H1 (cell line): ENCODE measurements around the gene HOXD11. TPM values are rescaled to one million over a fixed set of nuclear protein-coding genes. Genes with fewer than 3 reads are reported as not detected.

Experiments
- CBX8 ChIP-seq: fragments of 300-800, 300-1000 bp; sonication (generic); IDR thresholded peaks from 2 replicates; pipeline ENCODE4 v1.7.1; 2016; ENCODE audit warnings: low read depth, low read length, borderline replicate concordance
- CREB1 ChIP-seq: IDR thresholded peaks from 2 replicates; pipeline ENCODE4 v1.6.1; 2012; ENCODE audit warnings: inconsistent platforms
- E2F6 ChIP-seq: IDR thresholded peaks from 2 replicates; pipeline ENCODE4 v1.6.1; 2012; ENCODE audit warnings: inconsistent platforms
- EP300 ChIP-seq, 2 experiments: IDR thresholded peaks; 1 replicate in 1 of 2; 2 replicates in 1 of 2; pipeline ENCODE4 v1.6.1; 2011 to 2012; ENCODE audit warnings: low read depth in 2 of 2, low read length in 2 of 2, mild to moderate bottlenecking in 2 of 2, borderline replicate concordance in 1 of 2, inconsistent platforms in 1 of 2, moderate library complexity in 1 of 2
- EZH2 ChIP-seq: fragments of 200-600 bp; sonication (generic); IDR thresholded peaks from 2 replicates; pipeline ENCODE4 v1.7.1; 2012; ENCODE audit warnings: low read depth, mild to moderate bottlenecking, moderate library complexity, low read length, inconsistent platforms; ENCODE audit not compliant: severe bottlenecking
- GABPA ChIP-seq: IDR thresholded peaks from 2 replicates; pipeline ENCODE4 v1.6.1; 2011; ENCODE audit warnings: mild to moderate bottlenecking, low read length, moderate library complexity, borderline replicate concordance; ENCODE audit not compliant: insufficient read depth
- KDM1A ChIP-seq: fragments of 200-600, 300-600 bp; sonication (generic); IDR thresholded peaks from 2 replicates; pipeline ENCODE4 v1.7.1; 2016; ENCODE audit warnings: mild to moderate bottlenecking, low read length, borderline replicate concordance
- POLR2A ChIP-seq, 2 experiments: IDR thresholded peaks; 1 replicate in 1 of 2; 2 replicates in 1 of 2; pipeline ENCODE4 v1.6.1; 2011; ENCODE audit warnings: low read depth in 2 of 2, low read length in 2 of 2, mild to moderate bottlenecking in 2 of 2; ENCODE audit errors: control extremely low read depth in 1 of 2
- POLR2AphosphoS5 ChIP-seq: IDR thresholded peaks from 2 replicates; pipeline ENCODE4 v1.6.1; 2011; ENCODE audit warnings: low read depth, low read length
- RNF2 ChIP-seq: fragments of 200-900, 300-1000 bp; sonication (generic); IDR thresholded peaks from 2 replicates; pipeline ENCODE4 v1.7.1; 2016; ENCODE audit warnings: borderline replicate concordance, low read depth, mild to moderate bottlenecking, antibody characterized with exemption, low read length; ENCODE audit not compliant: poor library complexity, severe bottlenecking; ENCODE audit errors: missing control alignments
- SUZ12 ChIP-seq: fragments of 200-600 bp; sonication (generic); IDR thresholded peaks from 2 replicates; pipeline ENCODE4 v1.6.1; 2012; ENCODE audit warnings: mild to moderate bottlenecking, inconsistent platforms, low read length, moderate library complexity, mixed read lengths
- TAF7 ChIP-seq: optimal IDR thresholded peaks from 2 replicates; pipeline ENCODE3; 2011; ENCODE audit warnings: low read depth, mild to moderate bottlenecking, inconsistent platforms, low read length, moderate library complexity, borderline replicate concordance
- TCF12 ChIP-seq: IDR thresholded peaks from 2 replicates; pipeline ENCODE4 v1.6.1; 2011; ENCODE audit warnings: low read depth, mild to moderate bottlenecking, low read length
- polyA plus RNA-seq, 7 experiments: library from polyadenylated mRNA; depleted of rRNA in 3 of 7; stranded (reverse) in 5 of 7; unstranded in 2 of 7; fragments of >200 nt in 5 of 7; fragments of 200-250 nt in 2 of 7; gene quantifications; 1 replicate in 5 of 7; 2 replicates in 1 of 7; 4 replicates in 1 of 7; pipeline versions ENCODE4 v1.2.1 to v1.2.3, GENCODE V29; 2011 to 2013; ENCODE audit warnings: missing spikeins in 2 of 7, mixed read lengths in 2 of 7
- total RNA-seq: library from RNA; stranded (reverse); fragmentation: NEBNext Ultra II Directional; extraction: Animal tissue kit (Norgen Biotek cat#: 25700); gene quantifications from 2 replicates; pipeline ENCODE4 v1.2.1, GENCODE V29; 2021
- TF ChIP-seq, protein P1 (sequence below): IDR thresholded peaks from 2 replicates; pipeline ENCODE4 v1.6.1; 2012; ENCODE audit warnings: low read length, inconsistent platforms

HOXD11 gene
- total and polyA plus RNA-seq, 2 of the 8 experiments (the other 6 are each of a cell fraction or from before 2014, with no cell fraction given): not detected

DNA sequence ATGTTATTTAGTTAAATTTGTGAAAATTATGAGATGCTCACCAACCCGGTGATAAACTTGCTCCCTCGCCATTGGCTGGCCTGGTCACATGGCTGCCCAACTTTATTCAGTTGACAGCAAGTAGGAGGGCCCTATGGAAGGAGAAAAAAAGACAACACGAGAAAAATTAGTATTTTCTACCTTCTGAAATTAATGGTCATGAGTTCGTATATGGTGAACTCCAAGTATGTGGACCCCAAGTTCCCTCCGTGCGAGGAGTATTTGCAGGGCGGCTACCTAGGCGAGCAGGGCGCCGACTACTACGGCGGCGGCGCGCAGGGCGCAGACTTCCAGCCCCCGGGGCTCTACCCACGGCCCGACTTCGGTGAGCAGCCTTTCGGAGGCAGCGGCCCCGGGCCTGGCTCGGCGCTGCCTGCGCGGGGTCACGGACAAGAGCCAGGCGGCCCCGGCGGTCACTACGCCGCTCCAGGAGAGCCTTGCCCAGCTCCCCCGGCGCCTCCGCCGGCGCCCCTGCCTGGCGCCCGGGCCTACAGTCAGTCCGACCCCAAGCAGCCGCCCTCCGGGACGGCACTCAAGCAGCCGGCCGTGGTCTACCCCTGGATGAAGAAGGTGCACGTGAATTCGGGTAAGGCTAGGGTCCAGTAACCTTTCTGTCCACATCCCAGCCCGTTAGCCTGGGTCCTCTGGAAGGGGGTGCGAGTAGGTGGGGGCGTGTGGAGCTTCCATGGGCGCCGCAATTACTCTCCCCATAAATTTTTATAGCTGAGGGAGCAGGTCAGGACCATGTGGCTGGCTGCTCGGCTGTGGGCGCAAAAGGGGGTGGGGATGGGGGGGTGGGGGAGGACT lies 44.6 kb downstream of the HOXD11 start, which contains the start of gene HOXD4 (continued):
- TF ChIP-seq TCF12 (no peak), POLR2AphosphoS5 (no peak), E2F6 (no peak), RNF2 (peak; percentile 74), GABPA (no peak), EZH2 (peak; percentile 90), TAF7 (no peak), EP300 (IDR thresholded peaks at IDR 0.05; ENCODE audit: borderline replicate concordance in 1 of 2, low read depth in 2 of 2, low read length in 2 of 2) (no peak), SUZ12 (peak; percentile 85), CREB1 (no peak), POLR2A (IDR thresholded peaks at IDR 0.05; ENCODE audit: control extremely low read depth in 1 of 2, low read depth in 2 of 2, low read length in 2 of 2) (no peak), KDM1A (no peak), CBX8 (no peak; the same call in 1 of the 2 replicates)
- TF ChIP-seq, protein P1, sequence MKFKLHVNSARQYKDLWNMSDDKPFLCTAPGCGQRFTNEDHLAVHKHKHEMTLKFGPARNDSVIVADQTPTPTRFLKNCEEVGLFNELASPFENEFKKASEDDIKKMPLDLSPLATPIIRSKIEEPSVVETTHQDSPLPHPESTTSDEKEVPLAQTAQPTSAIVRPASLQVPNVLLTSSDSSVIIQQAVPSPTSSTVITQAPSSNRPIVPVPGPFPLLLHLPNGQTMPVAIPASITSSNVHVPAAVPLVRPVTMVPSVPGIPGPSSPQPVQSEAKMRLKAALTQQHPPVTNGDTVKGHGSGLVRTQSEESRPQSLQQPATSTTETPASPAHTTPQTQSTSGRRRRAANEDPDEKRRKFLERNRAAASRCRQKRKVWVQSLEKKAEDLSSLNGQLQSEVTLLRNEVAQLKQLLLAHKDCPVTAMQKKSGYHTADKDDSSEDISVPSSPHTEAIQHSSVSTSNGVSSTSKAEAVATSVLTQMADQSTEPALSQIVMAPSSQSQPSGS: no peak
- TF ChIP-seq, all 59 proteins: peak for 4
